Right lobe of liver (tissue), 6 donors: Measurements from ENCODE around the gene ATOSA. TPM values are rescaled to one million over a fixed set of nuclear protein-coding genes. Genes with fewer than 3 reads are reported as not detected.

ENCODE experiments used
- ATAC-seq, 4 donors: fragments of 200-7000 bp; cut with Tn5 transposase; one replicate each; pipeline ENCODE4 v1.9.1; 2020; ENCODE audit warnings: mild to moderate bottlenecking in 4 of 4, moderate library complexity in 4 of 4
- DNase-seq, 3 donors: peaks; one replicate each; pipeline ENCODE4 v3.0.0-alpha.2; 2020
- H3K27ac ChIP-seq, 3 donors: fragments of 200-600 bp; one replicate each; pipeline ENCODE4 v1.8.0; 2022
- H3K27me3 ChIP-seq, 2 donors: fragments of 200-600 bp; one replicate each; pipeline ENCODE4 v1.8.0; 2022
- H3K36me3 ChIP-seq, 4 donors: fragments of 200-600 bp; sonication (generic) in 1 of 4; one replicate each; pipeline versions ENCODE4 v1.5.1 to v1.8.0; 2017 to 2022; ENCODE audit warnings: control low read depth in 1 of 4
- H3K4me1 ChIP-seq, 4 donors: fragments of 200-600 bp; sonication (generic) in 1 of 4; one replicate each; pipeline versions ENCODE4 v1.5.1 to v1.8.0; 2017 to 2022; ENCODE audit warnings: control low read depth in 1 of 4
- H3K4me3 ChIP-seq, 3 donors: fragments of 200-600 bp; one replicate each; pipeline ENCODE4 v1.8.0; 2022
- H3K9me3 ChIP-seq, 4 donors: fragments of 200-600 bp; sonication (generic) in 1 of 4; one replicate each; pipeline versions ENCODE4 v1.5.1 to v1.8.0; 2017 to 2022; ENCODE audit warnings: control low read depth in 1 of 4
- POLR2A ChIP-seq: fragments of 450-650 bp; IDR thresholded peaks from one replicate; pipeline ENCODE4 v1.6.1; 2017; ENCODE audit warnings: antibody characterized with exemption, mild to moderate bottlenecking
- WGBS: methylation state at CpG from one replicate; pipeline ENCODE4 v1.1.6; 2018; ENCODE audit warnings: low coverage, low lambda C conversion rate; ENCODE audit not compliant: insufficient coverage; ENCODE audit errors: missing lambda C conversion rate; 5-methylcytosine and 5-hydroxymethylcytosine counted together
- intact Hi-C, 2 donors: fragments of 100-400 bp; cut with DNase I; formaldehyde crosslinking; loops; one replicate each; pipeline versions ENCODE4 v1.11.2 to v1.14.1; 2022
- total RNA-seq, 6 experiments: library from RNA; depleted of rRNA in 2 of 6; stranded (reverse); fragments of >200 nt in 2 of 6; fragmentation: NEBNext Ultra II Directional in 3 of 6; extraction: Animal tissue kit (Norgen Biotek cat#: 25700) in 3 of 6; gene quantifications; one replicate each; pipeline versions ENCODE4 v1.1.0 to v1.2.4, GENCODE V29; 2016 to 2023
- TF ChIP-seq, protein P1 (sequence below), 4 donors: fragments of 200-600 bp in 3 of 4; fragments of 450-650 bp in 1 of 4; IDR thresholded peaks; one replicate each; pipeline versions ENCODE4 v1.5.1 to v1.8.0; 2016 to 2022; ENCODE audit warnings: antibody characterized with exemption in 4 of 4, mild to moderate bottlenecking in 2 of 4
- donor health status: DM: no; HTN: yes; CAD: no.
- donor health status: DM: no; HTN: no; CAD: no.
- donor health status: DM: no; HTN: no; CAD: no.
- donor health status: DM: no; HTN: yes; CAD: no.
- donor health status: DM: no; HTN: yes; CAD: no.

The ATOSA gene
- total RNA-seq, 6 experiments from 2014 or later = 18.9 to 52.9 (median 35.4) TPM

DNA sequence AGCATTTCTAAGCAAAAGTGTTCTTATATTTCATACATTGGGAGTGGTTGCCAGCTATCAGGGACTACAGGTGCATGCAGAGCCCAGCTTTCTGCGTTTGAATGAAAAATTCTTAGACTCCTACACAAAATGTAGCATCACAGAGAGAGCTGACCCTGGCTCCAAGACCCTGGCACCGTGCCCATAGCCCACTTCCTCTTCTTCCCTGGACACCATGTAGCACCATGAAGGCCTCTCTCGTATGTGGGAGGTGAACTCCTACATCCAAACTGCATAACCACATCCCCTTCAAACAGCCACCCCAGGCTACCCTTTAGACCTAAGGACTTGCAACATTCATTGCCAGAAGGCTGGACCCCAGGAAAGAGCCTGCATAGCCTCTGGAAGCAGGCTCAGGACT is 35.8 kb upstream of the ATOSA start:
- DNase-seq (no peak), ATAC-seq (no peak)
- Histone ChIP-seq H3K4me1 (peaks cover 0 to 4% (median 2%) of the 10 kb centered on the region in 4 donors), H3K27ac (no peak overlapping the region), H3K36me3 (no peaks in the 10 kb centered on the region), H3K27me3 (no peaks in the 10 kb centered on the region), H3K4me3 (no peak overlapping the region), H3K9me3 (no peaks in the 10 kb centered on the region)
- 48% methylated on average over 3 of the region's 3 CpGs for WGBS
- TF ChIP-seq, protein P1, sequence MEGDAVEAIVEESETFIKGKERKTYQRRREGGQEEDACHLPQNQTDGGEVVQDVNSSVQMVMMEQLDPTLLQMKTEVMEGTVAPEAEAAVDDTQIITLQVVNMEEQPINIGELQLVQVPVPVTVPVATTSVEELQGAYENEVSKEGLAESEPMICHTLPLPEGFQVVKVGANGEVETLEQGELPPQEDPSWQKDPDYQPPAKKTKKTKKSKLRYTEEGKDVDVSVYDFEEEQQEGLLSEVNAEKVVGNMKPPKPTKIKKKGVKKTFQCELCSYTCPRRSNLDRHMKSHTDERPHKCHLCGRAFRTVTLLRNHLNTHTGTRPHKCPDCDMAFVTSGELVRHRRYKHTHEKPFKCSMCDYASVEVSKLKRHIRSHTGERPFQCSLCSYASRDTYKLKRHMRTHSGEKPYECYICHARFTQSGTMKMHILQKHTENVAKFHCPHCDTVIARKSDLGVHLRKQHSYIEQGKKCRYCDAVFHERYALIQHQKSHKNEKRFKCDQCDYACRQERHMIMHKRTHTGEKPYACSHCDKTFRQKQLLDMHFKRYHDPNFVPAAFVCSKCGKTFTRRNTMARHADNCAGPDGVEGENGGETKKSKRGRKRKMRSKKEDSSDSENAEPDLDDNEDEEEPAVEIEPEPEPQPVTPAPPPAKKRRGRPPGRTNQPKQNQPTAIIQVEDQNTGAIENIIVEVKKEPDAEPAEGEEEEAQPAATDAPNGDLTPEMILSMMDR (IDR thresholded peaks at IDR 0.05) = no peak
- no peak for TF ChIP-seq POLR2A
- intact Hi-C loops = no loop called here

DNA sequence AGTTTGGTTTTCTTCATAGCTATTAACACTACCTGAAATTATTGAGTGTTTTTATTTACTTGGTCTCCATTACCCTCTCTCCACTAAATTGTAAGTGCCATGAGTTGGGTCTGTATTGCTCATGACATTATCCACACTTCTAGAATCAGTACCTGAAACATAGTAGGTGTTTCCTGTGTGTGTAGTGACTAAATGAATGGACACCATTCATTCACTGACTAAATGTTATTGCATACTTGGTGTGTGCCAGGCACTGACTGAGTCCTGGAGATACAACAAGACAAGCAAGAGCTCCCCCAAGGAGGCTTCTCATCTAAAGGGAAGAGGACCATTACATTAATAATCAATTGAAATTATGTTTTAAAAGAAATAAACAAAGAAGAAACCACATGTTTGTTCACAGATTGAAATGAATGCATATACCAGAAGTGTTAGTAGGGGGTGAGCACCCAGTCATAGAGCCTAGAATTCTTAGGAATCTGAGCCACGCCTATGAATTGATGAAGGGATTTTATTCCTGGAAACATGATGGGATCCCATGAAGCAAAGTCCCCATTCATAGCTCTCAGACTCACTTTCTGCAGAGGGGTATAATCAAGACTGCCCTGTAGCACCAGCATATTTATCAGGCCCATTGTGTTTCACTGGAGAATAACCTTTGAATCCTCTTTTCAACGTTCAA is 31.7 kb upstream of the ATOSA start:
- ATAC-seq (no peak), DNase-seq (no peak)
- Histone ChIP-seq H3K27me3 (no peaks in the 10 kb centered on the region), H3K36me3 (no peaks in the 10 kb centered on the region), H3K4me3 (no peak overlapping the region), H3K9me3 (no peaks in the 10 kb centered on the region), H3K27ac (peak overlapping the region in 1 of 3 donors; percentile 76), H3K4me1 (peaks cover 0 to 14% (median 3%) of the 10 kb centered on the region in 4 donors)
- 61% methylated on average over 2 of the region's 2 CpGs for WGBS
- intact Hi-C loops = no loop called here
- TF ChIP-seq POLR2A = no peak
- TF ChIP-seq, protein P1 (IDR thresholded peaks at IDR 0.05) = no peak

DNA sequence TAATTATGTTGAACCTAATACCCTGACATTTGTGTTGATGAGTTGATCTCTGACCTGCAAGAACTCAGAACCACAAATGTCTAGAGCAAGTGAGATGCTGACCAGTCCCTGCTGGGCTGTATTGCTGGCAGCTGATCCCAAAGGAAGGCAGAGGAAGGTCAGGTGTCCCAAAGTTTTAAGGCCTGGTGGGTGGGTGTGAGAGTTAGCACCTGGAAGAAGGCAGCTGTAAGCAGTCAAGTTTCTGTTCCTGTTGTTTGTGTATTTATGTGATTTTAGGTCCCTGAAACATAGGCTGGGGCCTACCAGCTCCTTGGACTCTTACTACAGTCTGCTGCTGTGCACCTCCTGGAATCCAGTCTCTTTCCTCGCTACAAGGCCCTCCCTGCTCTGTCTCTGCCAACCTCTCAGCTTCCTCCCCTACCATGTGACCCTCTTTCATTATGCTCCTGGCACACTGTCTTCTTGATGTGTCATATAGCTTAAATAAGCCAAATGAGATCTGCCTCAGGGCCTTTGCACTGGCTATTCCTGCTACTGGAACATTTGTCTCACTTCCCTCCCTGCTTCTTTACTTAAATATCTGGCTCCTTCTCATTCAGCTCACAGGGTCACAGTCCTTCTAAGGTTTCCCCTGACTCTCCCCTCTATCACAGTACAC is 31.0 kb upstream of the ATOSA start:
- Histone ChIP-seq H3K4me3 (peak overlapping the region in 2 of 3 donors; percentile 67 to 72), H3K36me3 (no peaks in the 10 kb centered on the region), H3K27ac (peak overlapping the region in 2 of 3 donors; percentile 7 to 76), H3K27me3 (no peaks in the 10 kb centered on the region), H3K4me1 (peaks cover 0 to 15% (median 3%) of the 10 kb centered on the region in 4 donors), H3K9me3 (no peaks in the 10 kb centered on the region)
- intact Hi-C loops = no loop called here
- WGBS = 50% methylated on average over 1 of the region's 1 CpG
- ATAC-seq = peak in 2 of 4 donors; percentile 2 to 3
- TF ChIP-seq, protein P1 (IDR thresholded peaks at IDR 0.05) = no peak
- DNase-seq = no peak

DNA sequence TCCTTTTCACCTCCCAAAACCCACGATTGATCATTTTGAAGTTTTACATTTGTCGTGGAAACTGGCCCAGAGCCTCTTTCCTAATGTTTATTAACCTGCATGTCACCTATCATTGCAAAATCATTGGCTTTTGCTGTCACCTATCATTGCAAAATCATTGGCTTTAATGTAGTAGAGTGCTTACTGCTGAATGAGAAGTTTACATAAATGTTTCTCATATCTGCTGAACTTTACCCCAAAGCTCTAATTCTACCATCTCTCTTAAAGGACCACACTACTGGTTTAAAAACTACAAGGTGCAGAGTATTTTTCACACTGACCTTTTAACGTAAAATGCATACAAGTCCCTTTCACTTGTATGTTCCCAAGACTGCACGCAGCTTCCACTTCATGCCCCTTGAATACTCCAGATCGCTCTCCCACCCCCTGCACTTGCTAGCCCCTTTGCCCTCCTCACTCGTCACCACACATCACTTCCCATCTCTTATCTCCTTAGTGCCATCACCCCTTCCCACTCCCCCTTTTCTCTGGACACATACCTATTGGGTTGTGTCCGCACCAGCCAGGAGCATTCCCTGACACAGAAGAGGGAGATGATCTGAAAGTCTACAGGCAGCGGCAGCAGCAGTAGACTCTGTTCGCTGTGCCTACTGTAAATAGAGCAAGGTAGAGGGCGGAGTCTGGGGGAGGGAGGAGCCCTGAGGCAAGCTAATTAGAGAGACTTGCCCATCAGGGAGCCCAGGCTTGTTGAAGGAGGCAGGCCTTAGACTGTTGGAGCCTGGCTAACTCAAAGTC is 30.2 kb upstream of the ATOSA start:
- 31% methylated on average over 10 of the region's 10 CpGs for WGBS
- peak overlapping the region; percentile 48 to 86 (median 76) for H3K27ac ChIP-seq
- H3K4me1 ChIP-seq = peaks cover 0 to 15% (median 3%) of the 10 kb centered on the region in 4 donors
- H3K4me3 ChIP-seq = peak overlapping the region; percentile 46 to 72 (median 67)
- H3K27me3 ChIP-seq = no peaks in the 10 kb centered on the region
- DNase-seq (peak; percentile 69 to 89 (median 84)), ATAC-seq (peak; percentile 88 to 98 (median 94))
- H3K9me3 ChIP-seq = no peaks in the 10 kb centered on the region
- intact Hi-C loops = no loop called here
- no peaks in the 10 kb centered on the region for H3K36me3 ChIP-seq
- TF ChIP-seq, protein P1 (IDR thresholded peaks at IDR 0.05) = no peak
- peak; percentile 64 for TF ChIP-seq POLR2A
